ENCODE data around the gene PLIN4.

PLIN4 gene

DNA sequence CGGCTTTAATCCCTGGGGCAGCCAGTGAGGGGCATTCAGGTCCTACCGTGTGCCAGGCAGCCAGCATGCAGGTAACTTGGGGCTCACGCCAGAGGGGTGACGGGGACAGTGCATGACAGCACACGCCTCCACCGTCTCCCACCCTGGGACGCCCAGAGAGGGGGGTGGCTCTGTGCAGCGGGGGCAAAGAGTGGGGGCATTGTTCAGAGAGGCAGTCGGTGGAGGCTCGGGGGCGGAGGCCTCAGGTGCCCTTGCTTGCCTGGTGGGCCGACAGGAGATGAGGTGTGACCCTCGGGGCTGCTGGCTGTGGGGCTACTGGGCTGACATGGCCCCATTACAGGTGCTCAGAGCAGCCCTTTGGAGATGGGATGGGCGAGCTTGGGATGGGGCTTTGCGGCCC, 18.4 kb downstream of the PLIN4 start:
- H3K27ac ChIP-seq = no peak overlapping the region
- TF ChIP-seq, protein P1, sequence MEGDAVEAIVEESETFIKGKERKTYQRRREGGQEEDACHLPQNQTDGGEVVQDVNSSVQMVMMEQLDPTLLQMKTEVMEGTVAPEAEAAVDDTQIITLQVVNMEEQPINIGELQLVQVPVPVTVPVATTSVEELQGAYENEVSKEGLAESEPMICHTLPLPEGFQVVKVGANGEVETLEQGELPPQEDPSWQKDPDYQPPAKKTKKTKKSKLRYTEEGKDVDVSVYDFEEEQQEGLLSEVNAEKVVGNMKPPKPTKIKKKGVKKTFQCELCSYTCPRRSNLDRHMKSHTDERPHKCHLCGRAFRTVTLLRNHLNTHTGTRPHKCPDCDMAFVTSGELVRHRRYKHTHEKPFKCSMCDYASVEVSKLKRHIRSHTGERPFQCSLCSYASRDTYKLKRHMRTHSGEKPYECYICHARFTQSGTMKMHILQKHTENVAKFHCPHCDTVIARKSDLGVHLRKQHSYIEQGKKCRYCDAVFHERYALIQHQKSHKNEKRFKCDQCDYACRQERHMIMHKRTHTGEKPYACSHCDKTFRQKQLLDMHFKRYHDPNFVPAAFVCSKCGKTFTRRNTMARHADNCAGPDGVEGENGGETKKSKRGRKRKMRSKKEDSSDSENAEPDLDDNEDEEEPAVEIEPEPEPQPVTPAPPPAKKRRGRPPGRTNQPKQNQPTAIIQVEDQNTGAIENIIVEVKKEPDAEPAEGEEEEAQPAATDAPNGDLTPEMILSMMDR (IDR thresholded peaks at IDR 0.05) = no peak
- TF ChIP-seq ZFX (IDR thresholded peaks at IDR 0.05; ENCODE audit: borderline replicate concordance) = no peak

DNA sequence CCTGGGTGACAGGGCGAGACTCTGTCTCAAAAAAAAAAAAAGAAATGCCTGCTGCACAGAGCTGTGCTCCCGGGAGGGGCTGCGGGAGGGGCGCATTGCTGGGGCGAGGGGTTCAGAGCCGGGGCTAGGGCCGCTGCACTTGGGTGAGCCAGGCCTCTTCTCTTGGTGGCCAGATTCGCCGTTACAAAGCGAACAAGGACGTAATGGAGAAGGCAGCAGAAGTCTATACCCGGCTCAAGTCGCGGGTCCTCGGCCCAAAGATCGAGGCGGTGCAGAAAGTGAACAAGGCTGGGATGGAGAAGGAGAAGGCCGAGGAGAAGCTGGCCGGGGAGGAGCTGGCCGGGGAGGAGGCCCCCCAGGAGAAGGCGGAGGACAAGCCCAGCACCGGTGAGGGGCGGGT, 19.0 kb downstream of the PLIN4 start:
- TF ChIP-seq ZFX (IDR thresholded peaks at IDR 0.05; ENCODE audit: borderline replicate concordance) = no peak
- TF ChIP-seq, protein P1 (IDR thresholded peaks at IDR 0.05) = no peak
- H3K27ac ChIP-seq = no peak overlapping the region

DNA sequence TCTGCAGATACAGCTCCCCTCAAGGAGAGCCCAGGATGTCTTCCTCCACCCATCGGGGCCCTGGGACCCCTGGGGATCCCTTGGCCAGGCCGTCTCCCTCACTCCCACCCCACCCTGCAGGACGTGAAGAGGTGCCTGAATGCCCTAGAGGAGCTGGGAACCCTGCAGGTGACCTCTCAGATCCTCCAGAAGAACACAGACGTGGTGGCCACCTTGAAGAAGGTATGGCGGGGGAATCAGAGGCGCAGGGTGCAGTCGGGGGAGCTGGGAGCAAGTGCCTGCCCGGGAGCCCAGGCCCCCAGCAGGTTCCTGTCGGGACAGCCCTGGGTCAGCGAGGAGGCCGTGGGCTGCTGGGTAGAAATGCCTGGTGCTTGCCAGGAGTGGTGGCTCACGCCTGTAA, 19.6 kb downstream of the PLIN4 start:
- H3K27ac ChIP-seq = no peak overlapping the region
- no peak for TF ChIP-seq ZFX (IDR thresholded peaks at IDR 0.05; ENCODE audit: borderline replicate concordance)
- TF ChIP-seq, protein P1 (IDR thresholded peaks at IDR 0.05) = no peak

DNA sequence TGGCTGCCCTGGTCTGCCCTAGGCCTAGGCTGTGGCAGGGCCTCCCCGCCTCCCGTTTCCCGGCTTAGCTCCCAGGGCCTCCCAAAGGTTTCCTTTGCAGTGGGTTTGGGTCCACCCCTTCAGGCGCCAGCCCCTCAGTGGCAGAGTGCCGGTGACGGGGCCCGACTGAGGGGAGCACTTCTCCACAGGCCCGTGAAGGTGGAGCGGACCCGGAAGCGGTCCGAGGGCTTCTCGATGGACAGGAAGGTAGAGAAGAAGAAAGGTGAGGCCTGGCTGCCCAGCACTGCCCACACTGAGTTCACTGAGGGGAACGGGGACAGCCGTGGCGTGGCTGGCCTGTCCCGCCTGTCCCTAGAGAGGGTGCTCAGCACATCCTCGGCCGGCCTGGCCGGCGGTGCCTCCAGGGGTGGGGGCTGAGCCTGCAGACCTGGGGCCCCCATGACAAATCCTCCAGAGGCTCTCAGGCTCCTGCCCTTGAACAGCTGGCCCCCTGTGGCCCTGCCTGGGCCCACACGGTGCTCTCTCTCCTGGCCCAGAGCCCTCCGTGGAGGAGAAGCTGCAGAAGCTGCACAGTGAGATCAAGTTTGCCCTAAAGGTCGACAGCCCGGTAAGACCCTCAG, 20.4 kb downstream of the PLIN4 start:
- TF ChIP-seq, protein P1 (IDR thresholded peaks at IDR 0.05) = no peak
- no peak for TF ChIP-seq ZFX (IDR thresholded peaks at IDR 0.05; ENCODE audit: borderline replicate concordance)
- no peak overlapping the region for H3K27ac ChIP-seq

DNA sequence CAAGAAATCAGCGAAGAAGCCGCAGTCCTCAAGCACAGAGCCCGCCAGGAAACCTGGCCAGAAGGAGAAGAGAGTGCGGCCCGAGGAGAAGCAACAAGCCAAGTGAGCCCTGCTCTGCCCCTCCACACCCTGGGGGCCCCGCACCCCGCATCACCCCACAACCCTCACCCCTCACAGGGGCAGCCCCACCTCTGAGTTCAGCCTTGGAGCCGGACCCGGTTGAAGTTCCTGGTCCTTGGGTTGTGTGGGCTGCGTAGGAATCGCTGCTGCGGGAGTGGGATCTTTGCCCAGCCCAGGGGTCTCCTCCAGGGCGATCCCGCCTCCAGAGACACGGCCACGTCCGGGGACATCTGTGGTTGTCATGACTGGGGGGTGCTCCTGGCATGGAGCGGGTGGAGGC, 22.0 kb downstream of the PLIN4 start:
- no peak overlapping the region for H3K27ac ChIP-seq
- TF ChIP-seq, protein P1 (IDR thresholded peaks at IDR 0.05) = no peak
- TF ChIP-seq ZFX (IDR thresholded peaks at IDR 0.05; ENCODE audit: borderline replicate concordance) = no peak

DNA sequence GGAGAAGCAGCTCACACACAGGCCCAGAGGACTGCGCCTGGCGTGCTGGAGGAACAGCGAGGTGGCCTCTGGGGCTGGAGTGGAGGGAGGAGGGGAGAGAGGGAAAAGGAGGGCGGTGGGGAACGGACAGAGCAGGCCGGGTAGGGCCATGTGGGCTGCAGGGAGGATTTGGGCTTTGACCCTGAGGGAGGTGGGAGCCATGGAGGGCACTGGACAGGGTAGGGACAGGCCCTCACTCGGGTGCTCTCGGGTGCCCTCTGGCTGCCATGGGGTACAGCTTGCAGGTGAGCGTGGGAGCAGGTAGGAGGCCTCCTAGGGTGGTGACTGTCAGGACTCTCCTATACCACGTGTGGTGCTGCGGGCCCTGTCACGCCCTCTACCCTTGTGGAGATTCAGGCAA, 22.8 kb downstream of the PLIN4 start:
- no peak overlapping the region for H3K27ac ChIP-seq
- TF ChIP-seq, protein P1 (IDR thresholded peaks at IDR 0.05) = no peak
- TF ChIP-seq ZFX (IDR thresholded peaks at IDR 0.05; ENCODE audit: borderline replicate concordance) = no peak

DNA sequence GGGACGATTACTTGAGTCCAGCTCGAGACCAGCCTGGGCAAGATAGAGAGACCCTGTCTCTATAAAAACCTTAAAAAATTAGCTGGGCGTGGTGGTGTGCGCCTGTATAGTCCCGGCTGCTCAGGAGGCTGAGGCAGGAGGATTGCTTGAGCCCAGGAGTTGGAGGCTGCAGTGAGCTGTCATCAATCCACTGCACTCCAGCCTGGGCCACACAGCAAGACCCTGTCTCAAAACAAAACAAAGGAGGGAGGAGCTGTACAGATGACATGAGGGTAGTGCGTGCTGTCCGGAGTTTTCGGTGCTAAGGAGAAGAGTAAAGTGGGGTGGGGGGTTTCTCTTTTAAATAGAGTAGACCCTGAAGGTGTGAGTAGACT, 23.6 kb downstream of the PLIN4 start:
- H3K27ac ChIP-seq = no peak overlapping the region
- TF ChIP-seq ZFX (IDR thresholded peaks at IDR 0.05; ENCODE audit: borderline replicate concordance) = no peak
- TF ChIP-seq, protein P1 (IDR thresholded peaks at IDR 0.05) = no peak

Data from 22Rv1 (cell line).